Activated CD4-positive, alpha-beta T cell treated with anti-CD3 and anti-CD28 coated beads, Interleukin-2, Interleukin-6, amounts not matched to agents 100 ng/mL and 50 ng/mL, durations not matched to agents 16 hours and 8 hours (primary cell): Measurements from ENCODE around the gene NEU1.

Experiments used
- DNase-seq: peaks from one replicate; pipeline ENCODE4 v3.0.0-alpha.2; 2020

NEU1 gene

GRCh38 chr6:31892821-31893220 lies 30.2 kb upstream of the NEU1 start:
- DNase-seq: no peak

GRCh38 chr6:31889331-31889972 lies 26.8 kb upstream of the NEU1 start:
- DNase-seq: no peak

DNA sequence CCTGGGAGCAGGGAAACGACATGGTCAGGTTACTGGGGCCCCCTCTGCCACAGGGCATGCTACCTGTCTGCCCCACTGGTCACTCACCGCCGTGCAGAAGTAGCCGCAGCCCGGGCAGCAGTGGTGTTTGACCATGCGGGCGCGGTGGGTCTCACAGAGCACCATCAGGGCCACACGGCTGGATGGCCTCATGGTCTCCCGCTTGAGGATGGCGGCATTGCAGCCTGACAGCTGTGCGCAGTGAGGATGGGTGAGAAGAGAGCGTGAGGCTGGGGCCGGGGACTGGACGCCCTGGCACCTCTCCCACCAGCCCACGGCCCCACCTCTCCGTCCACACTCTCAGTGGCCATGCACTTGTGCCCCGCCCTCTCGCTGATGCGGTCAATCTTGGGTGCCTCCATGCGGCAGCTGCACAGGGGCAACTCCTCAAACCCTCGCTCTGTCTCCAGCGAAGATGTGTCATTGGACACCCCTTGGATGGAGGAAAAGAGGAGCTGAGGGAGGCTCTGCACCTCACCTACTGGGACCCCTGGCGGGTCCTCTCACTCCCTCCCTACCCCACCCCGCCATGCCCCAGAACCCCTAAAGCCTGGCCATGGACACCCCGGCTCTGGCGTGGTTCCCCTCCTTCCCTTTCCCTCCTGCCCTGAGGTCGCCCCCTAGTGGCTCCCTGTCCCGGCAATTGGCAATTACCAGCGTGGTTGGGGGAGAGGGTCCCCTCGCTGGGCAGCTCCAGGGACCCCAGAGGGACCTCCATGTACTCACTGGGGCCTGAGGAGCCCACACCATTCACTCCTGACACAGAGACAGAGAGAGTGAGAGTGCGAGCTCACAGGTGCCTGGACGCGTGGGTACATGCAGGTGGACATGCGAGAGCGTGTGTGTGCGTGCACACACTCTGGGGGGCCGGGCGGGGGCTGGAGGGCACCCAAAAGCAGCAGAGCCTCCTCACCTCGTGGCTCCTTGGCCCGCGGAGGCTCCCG lies 25.9 kb upstream of the NEU1 start:
- peak; percentile 61 for DNase-seq

DNA sequence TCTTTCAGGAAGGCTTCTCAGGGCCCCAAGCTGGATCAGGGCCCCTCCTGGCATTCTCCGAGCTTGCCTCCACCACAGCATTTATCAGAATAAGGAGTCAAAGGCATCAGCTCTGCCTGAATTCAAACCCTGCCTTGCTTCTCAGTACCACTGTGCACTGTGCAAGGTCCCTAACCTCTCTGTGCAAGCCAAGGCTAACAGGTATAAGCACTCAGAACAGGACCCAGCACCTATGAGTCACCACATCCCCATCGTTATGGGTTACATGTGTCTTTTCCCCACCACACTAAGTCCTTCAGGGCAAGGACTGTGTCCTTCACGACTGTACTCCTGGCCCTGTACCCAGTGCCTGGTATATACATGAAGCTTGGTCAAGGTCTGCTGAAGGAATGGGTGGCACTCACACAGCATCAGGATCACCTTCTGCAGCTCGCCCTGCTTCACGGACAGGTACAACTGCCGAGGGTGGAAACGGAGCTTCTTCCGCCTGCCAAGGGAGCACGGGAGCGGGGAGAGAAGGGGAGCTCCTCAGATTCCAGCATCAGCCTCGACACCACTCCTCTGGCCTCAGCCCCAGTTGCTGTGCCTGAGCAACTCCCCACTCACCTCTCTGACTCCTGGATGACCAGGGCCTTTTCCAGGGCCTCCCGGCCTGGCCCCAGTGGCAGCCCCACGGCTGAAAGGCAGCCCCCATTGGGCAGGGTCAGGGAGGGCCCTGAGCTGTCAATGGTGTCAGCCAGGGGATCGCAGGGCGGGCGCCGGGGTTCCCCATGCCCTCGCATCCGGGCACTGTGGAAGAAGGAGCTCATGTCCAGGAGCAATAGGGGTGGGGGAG lies 24.8 kb upstream of the NEU1 start:
- DNase-seq: no peak

- no peak for DNase-seq
Measured at GRCh38 chr6:31886541-31886991, 23.9 kb upstream of the NEU1 start.

DNA sequence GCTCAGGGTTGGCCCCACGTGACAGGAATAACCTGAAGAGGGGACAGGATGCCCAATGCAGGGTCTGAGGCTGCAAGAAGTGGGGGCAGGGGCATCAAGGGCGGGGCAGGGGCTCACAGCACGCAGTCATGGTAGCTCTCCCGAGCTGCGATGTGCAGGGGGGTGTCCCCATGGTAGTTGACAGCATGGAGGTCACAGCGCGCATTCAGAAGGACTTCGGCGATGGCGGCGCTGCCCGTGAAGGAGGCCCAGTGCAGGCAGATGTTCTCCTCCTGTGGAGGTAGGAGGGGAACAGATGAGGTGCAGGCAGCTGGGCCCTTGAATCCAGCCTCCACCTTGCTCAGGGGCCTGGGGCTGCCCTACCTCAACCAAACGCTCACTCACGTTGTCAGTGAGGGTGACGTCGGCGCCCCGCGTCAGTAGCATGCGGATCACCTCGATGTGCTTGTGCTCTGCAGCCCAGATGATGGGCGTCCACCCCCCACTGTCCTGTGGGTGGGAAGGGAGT lies 22.0 kb upstream of the NEU1 start:
- no peak for DNase-seq

- no peak for DNase-seq
Measured at GRCh38 chr6:31883676-31884075, 21.1 kb upstream of the NEU1 start.

- no peak for DNase-seq
Measured at GRCh38 chr6:31882344-31882743, 19.7 kb upstream of the NEU1 start.

- DNase-seq: no peak
Measured at GRCh38 chr6:31881136-31881859, 18.7 kb upstream of the NEU1 start.

GRCh38 chr6:31880616-31881015 lies 18.0 kb upstream of the NEU1 start:
- no peak for DNase-seq

DNA sequence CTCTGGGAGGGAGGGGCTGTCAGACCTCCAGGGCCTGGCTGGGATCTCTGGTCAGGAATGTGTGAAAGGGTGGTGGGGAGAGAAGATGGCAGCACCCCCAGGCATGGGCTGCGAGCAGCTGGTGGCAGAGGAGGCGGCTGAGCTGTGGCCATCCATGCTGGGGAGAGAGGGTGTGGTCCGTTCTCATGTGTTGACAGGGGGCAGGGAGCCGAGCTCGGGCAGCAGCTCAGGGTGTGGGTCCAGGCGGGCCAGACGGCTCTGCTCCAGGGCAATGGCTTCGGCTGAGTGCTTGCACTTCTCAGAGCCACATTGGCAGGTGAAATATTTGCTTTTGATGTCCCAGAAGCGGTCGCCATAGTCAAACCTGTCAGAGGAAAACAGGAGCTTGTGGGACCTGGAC lies 17.3 kb upstream of the NEU1 start:
- DNase-seq: no peak

GRCh38 chr6:31879143-31879542 lies 16.5 kb upstream of the NEU1 start:
- DNase-seq: no peak

DNA sequence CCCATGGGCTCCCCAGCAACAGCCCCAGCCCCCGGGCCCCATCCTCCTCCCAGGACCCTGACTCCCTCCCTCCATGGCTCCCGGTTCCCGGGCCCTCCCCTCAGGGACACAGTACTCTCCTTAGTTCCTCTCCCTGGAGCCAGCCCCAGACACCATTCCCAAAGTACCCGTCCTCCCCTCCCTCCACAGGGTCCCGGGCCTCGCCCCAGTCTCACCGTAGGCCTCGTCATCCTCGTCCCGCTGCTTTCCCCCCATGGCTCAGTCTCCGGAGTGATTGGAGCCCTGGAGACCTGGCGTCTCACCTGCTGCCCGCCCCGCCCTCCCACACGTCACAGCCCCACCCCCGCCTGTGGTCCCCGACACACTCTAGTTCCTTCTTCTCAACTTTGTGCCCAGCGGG lies 16.1 kb upstream of the NEU1 start, which contains the start of gene SLC44A4:
SLC44A4 (minus strand) TSS at position 272 of the 400 bp plus-strand sequence; CDS start at position 255, 17 bp downstream.
- DNase-seq: no peak

DNA sequence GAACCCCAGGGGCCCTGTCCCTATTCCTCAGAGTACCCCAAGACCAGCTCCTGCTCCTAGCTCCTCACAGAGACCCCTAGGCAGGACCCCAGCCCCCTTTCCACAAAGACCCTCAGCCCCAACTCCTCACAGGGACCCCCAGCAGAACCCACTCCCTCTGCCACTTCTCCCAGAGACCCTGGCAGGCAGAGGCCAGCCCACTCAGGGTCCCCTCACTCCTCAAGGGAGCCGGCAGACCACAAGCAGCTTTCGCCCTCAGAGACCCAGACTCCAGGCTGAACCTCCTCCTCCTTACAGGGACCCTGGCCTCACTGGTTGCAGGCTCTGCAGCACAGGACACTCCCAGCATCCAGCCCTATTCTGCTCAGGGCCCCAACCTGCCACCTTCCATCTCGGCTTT lies 15.6 kb upstream of the NEU1 start:
- no peak for DNase-seq

DNA sequence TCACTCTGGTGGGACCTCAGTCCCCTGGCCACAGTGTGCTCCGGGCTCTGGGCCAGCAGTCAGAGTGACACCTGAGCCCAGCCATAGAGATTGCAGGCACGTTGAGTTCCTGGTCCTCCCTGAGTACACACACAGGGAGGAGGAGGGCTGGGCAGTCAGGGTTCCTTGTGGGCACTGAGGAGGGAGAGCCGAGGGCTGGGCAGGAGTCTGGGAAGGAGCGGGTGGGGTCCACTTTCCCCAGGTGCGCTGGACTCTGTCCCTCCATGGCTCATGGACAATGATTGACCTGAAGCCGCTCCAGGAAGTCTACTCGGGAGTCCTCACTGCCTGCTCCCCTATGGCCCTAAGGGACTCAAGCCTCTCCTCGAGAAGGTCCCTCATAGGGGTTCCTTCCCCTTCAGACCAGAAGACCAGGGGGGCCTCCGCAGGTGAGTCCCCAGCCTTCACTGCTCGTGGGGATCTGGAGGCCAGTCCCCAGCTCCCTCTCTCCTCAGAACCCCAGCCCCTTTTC lies 15.1 kb upstream of the NEU1 start:
- DNase-seq: no peak

GRCh38 chr6:31877125-31877650 lies 14.6 kb upstream of the NEU1 start:
- DNase-seq: no peak

DNA sequence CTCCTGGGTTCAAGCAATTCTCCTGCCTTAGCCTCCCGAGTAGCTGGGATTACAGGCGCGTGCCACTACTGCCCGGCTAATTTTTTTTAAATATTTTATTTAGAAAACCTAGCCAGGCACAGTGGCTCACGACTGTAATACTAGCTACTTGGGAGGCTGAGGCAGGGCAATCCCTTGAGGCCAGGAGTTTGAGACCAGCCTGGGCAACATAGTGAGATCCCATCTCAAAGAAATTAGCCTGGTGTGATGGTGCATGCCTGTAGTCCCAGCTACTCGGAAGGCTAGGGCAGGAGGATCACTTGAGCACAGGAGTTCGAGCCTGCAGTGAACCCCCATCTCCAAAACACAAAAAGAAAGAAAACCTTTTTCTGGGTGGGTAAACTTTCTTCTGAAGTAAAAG lies 13.7 kb upstream of the NEU1 start:
- DNase-seq: no peak

GRCh38 chr6:31875877-31876276 lies 13.3 kb upstream of the NEU1 start:
- no peak for DNase-seq

DNA sequence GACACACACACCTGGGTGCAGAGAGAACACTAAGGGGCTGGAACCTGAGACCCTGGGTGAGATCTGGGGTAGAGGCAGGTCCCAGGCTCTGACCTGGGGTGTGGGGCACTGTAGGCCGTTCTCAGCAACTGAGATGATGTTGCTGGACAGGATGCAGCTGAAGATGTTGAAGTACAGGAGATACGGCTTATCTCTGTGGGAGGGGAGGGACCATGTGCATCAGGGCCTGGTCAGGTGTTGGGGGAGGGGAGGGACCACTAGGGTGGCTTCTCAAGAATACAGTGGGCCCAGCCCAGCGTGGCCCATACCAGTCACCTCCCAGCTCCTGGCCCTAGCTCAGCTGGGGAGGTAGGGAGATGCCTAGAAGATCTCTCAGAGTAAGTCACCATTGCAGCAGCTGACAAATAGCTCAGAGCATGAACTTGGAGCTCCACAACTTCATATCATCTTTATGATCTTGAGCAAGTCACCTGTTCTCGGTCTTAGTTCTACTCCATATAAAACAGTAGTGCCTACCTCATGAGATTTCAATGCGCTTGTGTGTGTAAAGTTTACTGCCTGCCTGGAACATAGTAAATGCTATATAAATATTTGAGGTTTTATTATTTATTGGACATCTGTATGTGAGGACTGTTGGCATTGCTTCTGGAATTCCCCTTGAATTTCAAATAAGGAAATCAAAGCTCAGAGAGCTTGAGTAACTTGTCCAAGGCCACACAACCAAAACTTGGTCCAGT lies 12.4 kb upstream of the NEU1 start:
- no peak for DNase-seq

- DNase-seq: no peak
Measured at GRCh38 chr6:31874084-31874670, 11.6 kb upstream of the NEU1 start.
